GM23338 (cell line): ENCODE measurements around the gene MIDN. TPM values are rescaled to one million over a fixed set of nuclear protein-coding genes. Genes with fewer than 3 reads are reported as not detected.
A peak's percentile ranks its signal among the peaks of the same experiment; 100 is the strongest.

Experiments
- ATAC-seq: fragments of 200-7000 bp; cut with Tn5 transposase; 3 replicates; pipeline ENCODE4 v1.9.1; 2020
- DNase-seq: peaks from one replicate; pipeline ENCODE4 v3.0.0-alpha.2; 2015; ENCODE audit warnings: low spot score
- H2AFZ ChIP-seq: fragments of 200-600 bp; sonication (generic); 2 replicates; pipeline ENCODE4 v1.8.0; 2016; ENCODE audit warnings: antibody characterized with exemption, mild to moderate bottlenecking, moderate library complexity
- H3F3A ChIP-seq: fragments of 200-600 bp; sonication (generic); replicated peaks from 2 replicates; pipeline ENCODE4 v1.8.0; 2017; ENCODE audit warnings: antibody characterized with exemption, mixed run types, low read depth
- H3K27ac ChIP-seq: fragments of 200-600 bp; sonication (generic); 2 replicates; pipeline ENCODE4 v1.6.1; 2016; ENCODE audit warnings: low read depth
- H3K27me3 ChIP-seq: fragments of 200-600 bp; sonication (generic); 2 replicates; pipeline ENCODE4 v1.8.0; 2016; ENCODE audit warnings: mild to moderate bottlenecking, mixed run types, moderate library complexity; ENCODE audit not compliant: insufficient read depth
- H3K36me3 ChIP-seq: fragments of 200-600 bp; sonication (generic); 2 replicates; pipeline ENCODE4 v1.8.0; 2016; ENCODE audit warnings: mild to moderate bottlenecking; ENCODE audit not compliant: insufficient read depth
- H3K4me1 ChIP-seq: fragments of 200-600 bp; sonication (generic); 2 replicates; pipeline ENCODE4 v1.8.0; 2016; ENCODE audit warnings: mild to moderate bottlenecking, moderate library complexity; ENCODE audit not compliant: insufficient read depth
- H3K4me2 ChIP-seq: fragments of 200-600 bp; sonication (generic); 2 replicates; pipeline ENCODE4 v1.7.1; 2017; ENCODE audit warnings: mixed run types
- H3K4me3 ChIP-seq: fragments of 200-600 bp; sonication (generic); 2 replicates; pipeline ENCODE4 v1.6.1; 2016; ENCODE audit warnings: mixed run types
- H3K79me2 ChIP-seq: fragments of 200-600 bp; sonication (generic); replicated peaks from 2 replicates; pipeline ENCODE4 v1.8.0; 2017; ENCODE audit warnings: mild to moderate bottlenecking; ENCODE audit not compliant: insufficient read depth
- H3K9me2 ChIP-seq: fragments of 200-600 bp; sonication (generic); 2 replicates; pipeline ENCODE4 v1.8.0; 2017; ENCODE audit not compliant: insufficient read depth
- H4K20me1 ChIP-seq: fragments of 200-600 bp; sonication (generic); replicated peaks from 2 replicates; pipeline ENCODE4 v1.8.0; 2017; ENCODE audit warnings: mild to moderate bottlenecking; ENCODE audit not compliant: insufficient read depth
- H3K27ac Mint-ChIP-seq: 2 replicates; pipeline ENCODE4 v1.8.0; 2020; ENCODE audit warnings: inconsistent platforms, mild to moderate bottlenecking, moderate library complexity, mixed read lengths
- H3K27me3 Mint-ChIP-seq: 3 replicates; pipeline ENCODE4 v1.8.0; 2022; ENCODE audit warnings: low read depth, mild to moderate bottlenecking, moderate library complexity, mixed read lengths, inconsistent platforms; ENCODE audit not compliant: insufficient read depth, poor library complexity
- H3K36me3 Mint-ChIP-seq: 3 replicates; pipeline ENCODE4 v1.8.0; 2021; ENCODE audit warnings: low read depth, mild to moderate bottlenecking, inconsistent platforms, moderate library complexity, mixed read lengths
- H3K4me1 Mint-ChIP-seq: 3 replicates; pipeline ENCODE4 v1.8.0; 2020; ENCODE audit warnings: mild to moderate bottlenecking, inconsistent platforms, mixed read lengths
- H3K4me3 Mint-ChIP-seq: 3 replicates; pipeline ENCODE4 v1.8.0; 2021; ENCODE audit warnings: moderate library complexity, mild to moderate bottlenecking, inconsistent platforms, mixed read lengths
- H3K9me3 Mint-ChIP-seq: 3 replicates; pipeline ENCODE4 v1.8.0; 2020; ENCODE audit warnings: moderate library complexity, mild to moderate bottlenecking, inconsistent platforms, mixed read lengths
- CREB1 ChIP-seq: fragments of 250-450 bp; sonication (Bioruptor Pico); IDR thresholded peaks from 2 replicates; pipeline ENCODE4 v1.5.0; 2020; ENCODE audit warnings: low read depth, mild to moderate bottlenecking, moderate library complexity
- CTCF ChIP-seq, 2 experiments: fragments of 200-600 bp in 1 of 2; sonication (generic) in 1 of 2; conservative IDR thresholded peaks; 2 replicates each; pipeline versions ENCODE4 v1.5.1 to v1.6.1; 2016 to 2017; ENCODE audit warnings: antibody characterized with exemption in 2 of 2, low read depth in 2 of 2, mild to moderate bottlenecking in 2 of 2, moderate library complexity in 1 of 2
- ETS1 ChIP-seq: IDR thresholded peaks from 2 replicates; pipeline ENCODE4 v1.6.1; 2016; ENCODE audit warnings: antibody characterized with exemption
- EZH2 ChIP-seq: fragments of 200-600 bp; sonication (generic); IDR thresholded peaks from one replicate; pipeline ENCODE4 v1.8.0; 2017; ENCODE audit warnings: antibody characterized with exemption, mild to moderate bottlenecking, low read depth; ENCODE audit not compliant: unreplicated experiment
- EZH2phosphoT487 ChIP-seq: fragments of 200-600 bp; sonication (generic); IDR thresholded peaks from one replicate; pipeline ENCODE4 v1.8.1; 2018; ENCODE audit warnings: antibody characterized with exemption; ENCODE audit not compliant: unreplicated experiment
- JUNB ChIP-seq: IDR thresholded peaks from one replicate; pipeline ENCODE4 v1.6.1; 2016; ENCODE audit warnings: antibody characterized with exemption; ENCODE audit not compliant: unreplicated experiment
- NANOG ChIP-seq: IDR thresholded peaks from 2 replicates; pipeline ENCODE4 v1.6.1; 2016; ENCODE audit warnings: antibody characterized with exemption, borderline replicate concordance
- POLR2AphosphoS5 ChIP-seq: IDR thresholded peaks from 2 replicates; pipeline ENCODE4 v1.6.1; 2016; ENCODE audit warnings: antibody characterized with exemption, low read depth
- REST ChIP-seq: IDR thresholded peaks from one replicate; pipeline ENCODE4 v1.6.1; 2018; ENCODE audit warnings: antibody characterized with exemption; ENCODE audit not compliant: unreplicated experiment
- STAT1 ChIP-seq: IDR thresholded peaks from one replicate; pipeline ENCODE4 v1.6.1; 2016; ENCODE audit warnings: antibody characterized with exemption; ENCODE audit not compliant: unreplicated experiment
- ZNF114 ChIP-seq: fragments of 250-450 bp; sonication (Bioruptor Pico); IDR thresholded peaks from 2 replicates; pipeline ENCODE4 v1.5.0; 2020; ENCODE audit warnings: mild to moderate bottlenecking, moderate library complexity
- ZNF331 ChIP-seq: fragments of 250-450 bp; sonication (Bioruptor Pico); IDR thresholded peaks from 2 replicates; pipeline ENCODE4 v1.5.0; 2020; ENCODE audit warnings: low read depth, mild to moderate bottlenecking, moderate library complexity
- ZNF462 ChIP-seq: fragments of 250-450 bp; sonication (Bioruptor Pico); IDR thresholded peaks from 2 replicates; pipeline ENCODE4 v1.5.0; 2020; ENCODE audit warnings: mild to moderate bottlenecking, moderate library complexity
- polyA plus RNA-seq: library from polyadenylated mRNA; unstranded; fragments of >200 nt; fragmentation: Nextera tagmentation; extraction: Ambion mirVana; gene quantifications from 2 replicates; pipeline ENCODE4 v1.2.1, GENCODE V29; 2016
- total RNA-seq: library from RNA; depleted of rRNA; stranded (reverse); fragments of >200 nt; shearing (Covaris generic); gene quantifications from 2 replicates; pipeline ENCODE4 v1.2.3, GENCODE V29; 2014

The MIDN gene
- total and polyA plus RNA-seq, 2 experiments from 2014 or later: 28.6 to 113 TPM

- Mint-ChIP-seq H3K4me1 (peaks cover 18% of the 10 kb centered on the region), H3K9me3 (no peaks in the 10 kb centered on the region; the same call in 1 of the 3 replicates), H3K27me3 (peaks cover 24% of the 10 kb centered on the region), H3K36me3 (peaks cover 57% of the 10 kb centered on the region), H3K4me3 (peak overlapping the region; percentile 88; the same call in 2 of the 3 replicates), H3K27ac (peak overlapping the region; percentile 59; the same call in 1 of the 2 replicates)
- Histone ChIP-seq H3K79me2 (peaks cover 42% of the 10 kb centered on the region), H3K4me3 (peak overlapping the region; percentile 94), H4K20me1 (peaks cover 23% of the 10 kb centered on the region), H3F3A (peaks cover 33% of the 10 kb centered on the region), H3K27me3 (no peaks in the 10 kb centered on the region), H3K9me2 (no peaks in the 10 kb centered on the region), H3K36me3 (peaks cover 19% of the 10 kb centered on the region), H3K4me2 (peak overlapping the region; percentile 91; the same call in 1 of the 2 replicates), H2AFZ (no peak overlapping the region), H3K4me1 (peaks cover 1% of the 10 kb centered on the region; the same call in 1 of the 2 replicates), H3K27ac (peak overlapping the region; percentile 84)
- no peak for TF ChIP-seq CREB1
- TF ChIP-seq EZH2: no peak
- no peak for TF ChIP-seq ZNF331 (CRISPR knock-in tag)
- TF ChIP-seq EZH2phosphoT487: no peak
- TF ChIP-seq ZNF114 (CRISPR knock-in tag): no peak
- no peak for TF ChIP-seq REST
- TF ChIP-seq NANOG: no peak
- TF ChIP-seq ETS1: no peak
- TF ChIP-seq JUNB: no peak
- no peak for TF ChIP-seq POLR2AphosphoS5
- no peak for TF ChIP-seq ZNF462 (CRISPR knock-in tag)
- TF ChIP-seq CTCF (conservative IDR thresholded peaks at IDR 0.05; ENCODE audit: low read depth in 2 of 2): no peak
- TF ChIP-seq STAT1: no peak
- ATAC-seq (no peak), DNase-seq (no peak)
These were observed 3.9 kb downstream of the MIDN start for GRCh38 chr19:1252221-1252820.
